Ascending aorta (tissue), 2 donors: ENCODE data around the gene LRBA. TPM values are rescaled to one million over a fixed set of nuclear protein-coding genes. Genes with fewer than 3 reads are reported as not detected.

Experiments
- DNase-seq, 2 donors: peaks; one replicate each; pipeline ENCODE4 v3.0.0-alpha.2; 2019; ENCODE audit warnings: low spot score in 2 of 2
- H3K27ac ChIP-seq, 2 donors: fragments of 200-600 bp; sonication (generic); one replicate each; pipeline ENCODE4 v1.5.1; 2016 to 2017; ENCODE audit warnings: mild to moderate bottlenecking in 1 of 2
- H3K27me3 ChIP-seq: fragments of 200-600 bp; sonication (generic); one replicate; pipeline ENCODE4 v1.5.1; 2017
- H3K36me3 ChIP-seq, 2 donors: fragments of 200-600 bp; sonication (generic); one replicate each; pipeline ENCODE4 v1.5.1; 2016
- H3K4me1 ChIP-seq, 2 donors: fragments of 200-600 bp; sonication (generic); one replicate each; pipeline ENCODE4 v1.5.1; 2016 to 2017; ENCODE audit warnings: mild to moderate bottlenecking in 1 of 2
- H3K4me3 ChIP-seq, 2 donors: fragments of 200-600 bp; sonication (generic); one replicate each; pipeline ENCODE4 v1.5.1; 2016 to 2017; ENCODE audit warnings: mild to moderate bottlenecking in 1 of 2
- H3K9me3 ChIP-seq, 2 donors: fragments of 200-600 bp; sonication (generic); one replicate each; pipeline ENCODE4 v1.5.1; 2016
- CTCF ChIP-seq, 3 experiments: fragments of 200-600 bp in 2 of 3; fragments of 450-650 bp in 1 of 3; sonication (generic) in 2 of 3; IDR thresholded peaks; one replicate each; pipeline ENCODE4 v1.5.1; 2016 to 2019; ENCODE audit warnings: antibody characterized with exemption in 3 of 3, mild to moderate bottlenecking in 1 of 3, moderate library complexity in 1 of 3
- intact Hi-C: fragments of 100-400 bp; cut with DNase I; formaldehyde crosslinking; loops from one replicate; pipeline ENCODE4 v1.15.1; 2023
- total RNA-seq: library from RNA; depleted of rRNA; stranded (reverse); fragments of >200 nt; gene quantifications from one replicate; pipeline ENCODE4 v1.1.0, GENCODE V29; 2016

The LRBA gene
- total RNA-seq, 1 donor from 2014 or later: 15.2 TPM

GRCh38 chr4:150363721-150364688 is 651.1 kb downstream of the LRBA start:
- no peaks in the 10 kb centered on the region for H3K4me1 ChIP-seq
- no peak overlapping the region for H3K27ac ChIP-seq
- no peaks in the 10 kb centered on the region for H3K9me3 ChIP-seq
- H3K36me3 ChIP-seq: no peaks in the 10 kb centered on the region
- intact Hi-C loops: no loop called here
- no peak for TF ChIP-seq CTCF (IDR thresholded peaks at IDR 0.05)
- H3K4me3 ChIP-seq: no peak overlapping the region
- no peaks in the 10 kb centered on the region for H3K27me3 ChIP-seq
- DNase-seq: no peak

- no peak for TF ChIP-seq CTCF (IDR thresholded peaks at IDR 0.05)
- no peak for DNase-seq
- Histone ChIP-seq H3K36me3 (no peaks in the 10 kb centered on the region), H3K4me3 (no peak overlapping the region), H3K9me3 (no peaks in the 10 kb centered on the region), H3K4me1 (no peaks in the 10 kb centered on the region), H3K27me3 (no peaks in the 10 kb centered on the region), H3K27ac (no peak overlapping the region)
- intact Hi-C loops: no loop called here
Measured at GRCh38 chr4:150358691-150359090, 656.4 kb downstream of the LRBA start.

GRCh38 chr4:150357829-150358228 is 657.3 kb downstream of the LRBA start:
- DNase-seq: no peak
- H3K4me1 ChIP-seq: no peaks in the 10 kb centered on the region
- no peak overlapping the region for H3K4me3 ChIP-seq
- TF ChIP-seq CTCF (IDR thresholded peaks at IDR 0.05): no peak
- no peaks in the 10 kb centered on the region for H3K36me3 ChIP-seq
- H3K27me3 ChIP-seq: no peaks in the 10 kb centered on the region
- no peak overlapping the region for H3K27ac ChIP-seq
- no peaks in the 10 kb centered on the region for H3K9me3 ChIP-seq
- intact Hi-C loops: no loop called here

GRCh38 chr4:150355858-150356455 is 659.1 kb downstream of the LRBA start:
- H3K36me3 ChIP-seq: no peaks in the 10 kb centered on the region
- no peaks in the 10 kb centered on the region for H3K27me3 ChIP-seq
- no peaks in the 10 kb centered on the region for H3K4me1 ChIP-seq
- DNase-seq: no peak
- intact Hi-C loops: no loop called here
- no peaks in the 10 kb centered on the region for H3K9me3 ChIP-seq
- no peak overlapping the region for H3K4me3 ChIP-seq
- H3K27ac ChIP-seq: no peak overlapping the region
- TF ChIP-seq CTCF (IDR thresholded peaks at IDR 0.05): no peak

- Histone ChIP-seq H3K36me3 (no peaks in the 10 kb centered on the region), H3K9me3 (no peaks in the 10 kb centered on the region), H3K27me3 (no peaks in the 10 kb centered on the region), H3K4me1 (no peaks in the 10 kb centered on the region), H3K4me3 (no peak overlapping the region), H3K27ac (no peak overlapping the region)
- DNase-seq: no peak
- intact Hi-C loops: no loop called here
- TF ChIP-seq CTCF (IDR thresholded peaks at IDR 0.05): no peak
Measured at GRCh38 chr4:150355418-150355817, 659.7 kb downstream of the LRBA start.
